Activated CD4-positive, alpha-beta memory T cell treated with anti-CD3 and anti-CD28 coated beads, Interleukin-2, amount 10 ng/mL, durations not matched to agents 7 days and 5 days (primary cell): ENCODE measurements around the gene AAMP. TPM values are rescaled to one million over a fixed set of nuclear protein-coding genes. Genes with fewer than 3 reads are reported as not detected.

Source experiments
- CTCF ChIA-PET: fragments of 350-600 bp; sonication (Branson Sonifier 250); formaldehyde crosslinking; loops from one replicate; lab custom pipeline; 2021; ENCODE audit warnings: antibody characterized with exemption, inconsistent platforms; lab: Charles Lee
- POLR2A ChIA-PET: fragments of 350-600 bp; sonication (Branson Sonifier 250); formaldehyde crosslinking; loops from one replicate; lab custom pipeline; 2021; ENCODE audit warnings: antibody characterized with exemption; lab: Charles Lee
- DNase-seq: peaks from one replicate; pipeline ENCODE4 v3.0.0-alpha.2; 2020
- H3K27ac Mint-ChIP-seq: one replicate; pipeline ENCODE4 v1.8.0; 2021; ENCODE audit warnings: mild to moderate bottlenecking, mixed read lengths
- H3K27me3 Mint-ChIP-seq: one replicate; pipeline ENCODE4 v1.8.0; 2021; ENCODE audit warnings: mixed read lengths
- H3K36me3 Mint-ChIP-seq: one replicate; pipeline ENCODE4 v1.8.0; 2021; ENCODE audit warnings: low read depth, mixed read lengths
- H3K4me1 Mint-ChIP-seq: one replicate; pipeline ENCODE4 v1.8.0; 2021; ENCODE audit warnings: mixed read lengths
- H3K4me3 Mint-ChIP-seq: one replicate; pipeline ENCODE4 v1.8.0; 2021; ENCODE audit warnings: mild to moderate bottlenecking, mixed read lengths
- H3K9me3 Mint-ChIP-seq: one replicate; pipeline ENCODE4 v1.8.0; 2021; ENCODE audit warnings: mixed read lengths
- total RNA-seq, 2 experiments: library from RNA; stranded (reverse); gene quantifications; one replicate each; pipeline ENCODE4 v1.2.3, GENCODE V29; 2021

The AAMP gene
- total RNA-seq, 2 experiments from 2014 or later = 44.2 to 46.8 TPM

DNA sequence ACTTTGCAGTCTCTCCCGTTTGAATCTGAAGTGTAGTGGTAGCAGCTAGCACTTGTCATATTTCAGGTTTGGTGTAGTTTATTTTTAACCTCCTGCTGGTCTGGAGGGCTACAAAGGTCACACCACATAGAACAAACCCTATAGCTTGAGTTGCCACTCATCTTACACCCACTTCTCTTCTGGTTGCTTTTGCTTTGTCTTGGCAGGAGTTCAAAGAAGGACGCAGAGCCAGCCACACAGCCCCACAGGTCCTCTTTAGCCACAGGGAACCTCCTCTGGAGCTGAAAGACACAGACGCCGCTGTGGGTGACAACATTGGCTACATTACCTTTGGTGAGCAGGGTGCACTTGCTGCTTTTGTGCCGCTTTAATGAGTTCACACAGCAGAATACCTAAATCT, 24.7 kb downstream of the AAMP start:
- H3K4me1 Mint-ChIP-seq = peaks cover 17% of the 10 kb centered on the region
- CTCF ChIA-PET = interaction anchor here (1.3 to 1.7 kb wide), 2 partner anchors 12 kb away, joined by 4 to 9 read pairs; no protein-coding TSS in a partner anchor
- no peak for DNase-seq
- no peaks in the 10 kb centered on the region for H3K9me3 Mint-ChIP-seq
- POLR2A ChIA-PET = interaction anchor here (0.8 to 6.0 kb wide), 5 partner anchors 10 to 25 kb away, joined by 3 to 46 read pairs (median 7); partner anchors contain the start of genes AAMP and PNKD
- H3K27ac Mint-ChIP-seq = no peak overlapping the region
- H3K4me3 Mint-ChIP-seq = no peak overlapping the region
- peaks cover 95% of the 10 kb centered on the region for H3K36me3 Mint-ChIP-seq
- no peaks in the 10 kb centered on the region for H3K27me3 Mint-ChIP-seq

DNA sequence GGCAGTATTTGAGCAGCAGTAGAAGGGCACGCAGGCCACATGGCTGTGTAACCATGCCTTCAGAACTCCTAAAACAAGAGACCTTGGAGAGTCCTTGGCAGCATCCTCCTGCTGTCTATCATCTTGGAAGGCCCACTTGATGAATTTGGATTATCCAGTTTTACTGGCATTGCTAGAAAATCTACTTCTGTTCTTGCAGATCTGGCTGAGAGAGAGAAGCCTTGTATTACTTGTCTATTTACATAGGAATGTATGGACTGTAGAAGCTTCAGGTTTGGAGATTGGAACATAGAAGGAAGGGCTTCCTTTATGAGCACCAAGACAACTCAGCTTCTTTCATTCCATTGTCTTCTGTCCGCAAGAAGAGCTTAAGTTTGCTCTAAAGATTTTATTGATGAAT, 25.3 kb downstream of the AAMP start:
- no peak overlapping the region for H3K27ac Mint-ChIP-seq
- no peaks in the 10 kb centered on the region for H3K27me3 Mint-ChIP-seq
- H3K4me3 Mint-ChIP-seq = no peak overlapping the region
- POLR2A ChIA-PET = interaction anchor here (0.8 to 6.0 kb wide), 6 partner anchors 9 to 25 kb away, joined by 3 to 46 read pairs (median 6); partner anchors contain the start of genes AAMP and PNKD
- peaks cover 14% of the 10 kb centered on the region for H3K4me1 Mint-ChIP-seq
- no peaks in the 10 kb centered on the region for H3K9me3 Mint-ChIP-seq
- DNase-seq = no peak
- peaks cover 95% of the 10 kb centered on the region for H3K36me3 Mint-ChIP-seq
- CTCF ChIA-PET = interaction anchor here (1.2 to 1.7 kb wide), 2 partner anchors 13 to 15 kb away, joined by 5 to 9 read pairs; no protein-coding TSS in a partner anchor

DNA sequence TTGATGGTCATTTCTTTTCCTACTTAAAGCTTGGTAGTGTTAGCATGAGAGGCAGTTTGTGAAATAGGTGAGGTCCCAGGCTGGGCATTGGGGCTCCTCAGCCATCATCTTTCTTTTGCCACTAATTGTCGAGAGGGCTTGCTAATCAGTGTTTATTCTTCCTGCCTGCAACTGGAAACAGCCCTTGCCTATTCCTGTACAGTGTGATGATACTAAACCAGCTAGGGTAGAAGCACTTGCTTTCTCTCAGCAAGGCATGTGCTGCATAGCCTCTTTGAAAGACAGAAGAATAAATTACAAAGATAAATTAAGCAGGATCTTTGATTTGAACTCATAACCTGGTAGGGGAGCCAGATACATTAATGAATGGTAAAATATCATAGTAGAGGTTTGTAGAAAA, 25.7 kb downstream of the AAMP start:
- no peak overlapping the region for H3K4me3 Mint-ChIP-seq
- CTCF ChIA-PET = interaction anchor here (1.2 to 1.7 kb wide), 2 partner anchors 13 to 15 kb away, joined by 5 to 9 read pairs; no protein-coding TSS in a partner anchor
- POLR2A ChIA-PET = interaction anchor here (0.8 to 6.0 kb wide), 4 partner anchors 8 to 13 kb away, joined by 3 to 46 read pairs (median 6); no protein-coding TSS in a partner anchor
- no peak for DNase-seq
- H3K27me3 Mint-ChIP-seq = no peaks in the 10 kb centered on the region
- peak overlapping the region; percentile 1 for H3K27ac Mint-ChIP-seq
- H3K36me3 Mint-ChIP-seq = peaks cover 95% of the 10 kb centered on the region
- peaks cover 14% of the 10 kb centered on the region for H3K4me1 Mint-ChIP-seq
- H3K9me3 Mint-ChIP-seq = no peaks in the 10 kb centered on the region

DNA sequence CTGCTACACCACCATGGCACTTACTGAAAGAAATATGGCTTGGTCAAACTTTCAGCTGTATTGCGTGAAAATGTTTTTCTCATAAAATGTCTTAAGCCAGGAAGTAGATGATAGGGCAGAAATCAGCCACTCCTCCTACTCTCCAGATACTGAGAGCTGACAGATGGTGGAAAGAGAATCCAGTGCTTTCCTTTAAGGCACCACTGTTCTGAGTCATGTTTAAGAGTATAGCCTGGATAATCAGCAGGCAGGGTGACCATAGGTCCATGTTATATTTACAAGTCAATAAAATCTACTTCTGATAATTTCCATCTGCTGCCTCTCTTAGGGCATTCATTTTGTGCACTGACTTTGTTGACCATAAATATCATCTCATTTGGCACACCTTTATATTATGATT, 31.1 kb downstream of the AAMP start:
- H3K9me3 Mint-ChIP-seq = no peaks in the 10 kb centered on the region
- H3K36me3 Mint-ChIP-seq = peaks cover 94% of the 10 kb centered on the region
- H3K4me3 Mint-ChIP-seq = no peak overlapping the region
- peaks cover 21% of the 10 kb centered on the region for H3K4me1 Mint-ChIP-seq
- ChIA-PET CTCF (interaction anchor here (1.5 kb wide), 1 partner anchor 10 kb away, joined by 5 read pairs; no protein-coding TSS in a partner anchor), POLR2A (interaction anchor here (1.1 to 2.7 kb wide), 5 partner anchors 8 to 17 kb away, joined by 3 to 7 read pairs (median 4); no protein-coding TSS in a partner anchor)
- H3K27me3 Mint-ChIP-seq = no peaks in the 10 kb centered on the region
- DNase-seq = no peak
- H3K27ac Mint-ChIP-seq = no peak overlapping the region

DNA sequence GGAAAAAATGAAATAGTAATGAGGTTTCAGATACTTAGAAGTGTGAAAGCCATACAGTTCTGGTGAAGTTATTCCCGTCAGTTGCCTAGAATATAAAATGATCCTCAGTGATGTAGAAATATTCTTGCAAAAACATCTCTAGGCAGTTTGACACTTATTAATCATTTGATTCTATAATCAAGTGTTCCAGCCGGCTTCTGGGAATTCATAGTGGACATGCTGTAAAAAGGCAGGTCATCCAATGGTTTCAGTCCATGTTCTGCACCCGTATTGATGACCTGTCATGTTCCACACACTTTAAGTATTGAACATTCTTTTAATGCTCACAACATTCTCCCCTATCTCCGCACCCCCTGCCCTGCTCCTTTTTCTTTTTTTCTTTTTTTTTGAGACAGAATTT, 33.1 kb downstream of the AAMP start:
- ChIA-PET POLR2A (interaction anchor here (0.8 to 4.1 kb wide), 3 partner anchors 7 to 15 kb away, joined by 3 to 14 read pairs (median 7); no protein-coding TSS in a partner anchor), CTCF (no interaction called here)
- peaks cover 28% of the 10 kb centered on the region for H3K4me1 Mint-ChIP-seq

DNA sequence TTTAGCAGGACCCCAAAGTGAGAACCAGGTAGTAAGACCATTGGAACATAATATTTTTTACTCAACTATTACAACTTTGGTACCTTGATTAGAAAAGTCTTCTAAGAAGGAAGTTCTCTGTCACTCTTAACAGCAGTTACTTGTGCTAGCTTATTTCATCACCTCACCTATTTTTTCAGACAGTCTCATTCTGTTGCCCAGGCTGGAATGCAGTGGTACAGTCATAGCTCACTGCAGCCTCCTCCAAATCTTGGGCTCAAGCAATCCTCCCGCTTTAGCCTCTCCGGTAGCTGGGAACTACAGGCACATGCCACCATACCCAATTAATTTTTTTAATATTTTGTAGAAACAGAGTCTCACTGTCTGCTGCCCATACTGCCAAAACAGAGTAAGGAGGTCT, 34.9 kb downstream of the AAMP start:
- no peaks in the 10 kb centered on the region for H3K27me3 Mint-ChIP-seq
- no peak for DNase-seq
- H3K36me3 Mint-ChIP-seq = peaks cover 92% of the 10 kb centered on the region
- CTCF ChIA-PET = interaction anchor here (0.7 to 2.6 kb wide), 3 partner anchors 10 to 49 kb away, joined by 3 to 9 read pairs (median 4); no protein-coding TSS in a partner anchor
- no peak overlapping the region for H3K4me3 Mint-ChIP-seq
- POLR2A ChIA-PET = interaction anchor here (0.8 to 11.0 kb wide), 4 partner anchors 11 to 20 kb away, joined by 3 to 260 read pairs (median 10); partner anchors contain the start of gene ARPC2
- peaks cover 37% of the 10 kb centered on the region for H3K4me1 Mint-ChIP-seq
- peak overlapping the region; percentile 12 for H3K27ac Mint-ChIP-seq
- no peaks in the 10 kb centered on the region for H3K9me3 Mint-ChIP-seq

More for the DNA sequence above, 33.1 kb downstream of the AAMP start:
- no peaks in the 10 kb centered on the region for H3K27me3 Mint-ChIP-seq
- H3K27ac Mint-ChIP-seq = no peak overlapping the region
- DNase-seq = no peak
- peaks cover 93% of the 10 kb centered on the region for H3K36me3 Mint-ChIP-seq
- H3K4me3 Mint-ChIP-seq = no peak overlapping the region
- no peaks in the 10 kb centered on the region for H3K9me3 Mint-ChIP-seq

DNA sequence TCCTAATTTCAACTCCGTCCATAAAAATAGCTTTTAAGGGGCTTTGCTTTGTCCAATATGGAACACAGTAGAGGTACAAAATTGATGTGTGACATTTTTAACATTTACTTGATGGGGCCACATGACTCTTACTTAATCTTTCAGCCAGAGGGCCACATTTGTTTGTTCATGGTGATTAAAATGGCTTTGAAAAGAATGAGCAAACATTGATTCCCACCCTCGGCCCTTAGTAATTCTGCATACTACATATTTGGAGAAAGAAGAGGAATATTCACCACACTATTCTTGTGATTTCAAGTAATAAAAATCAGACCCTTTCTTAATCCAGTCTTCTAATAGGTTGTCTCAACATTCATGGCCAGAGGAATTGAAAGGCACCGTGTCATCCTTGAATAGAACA, 35.4 kb downstream of the AAMP start:
- H3K9me3 Mint-ChIP-seq = no peaks in the 10 kb centered on the region
- H3K27ac Mint-ChIP-seq = peak overlapping the region; percentile 10
- ChIA-PET CTCF (interaction anchor here (0.7 to 2.6 kb wide), 4 partner anchors 9 to 49 kb away, joined by 3 to 9 read pairs (median 4); no protein-coding TSS in a partner anchor), POLR2A (interaction anchor here (0.8 to 11.0 kb wide), 5 partner anchors 9 to 20 kb away, joined by 3 to 260 read pairs (median 5); partner anchors contain the start of gene ARPC2)
- peaks cover 40% of the 10 kb centered on the region for H3K4me1 Mint-ChIP-seq
- no peaks in the 10 kb centered on the region for H3K27me3 Mint-ChIP-seq
- H3K36me3 Mint-ChIP-seq = peaks cover 89% of the 10 kb centered on the region
- no peak for DNase-seq
- no peak overlapping the region for H3K4me3 Mint-ChIP-seq

DNA sequence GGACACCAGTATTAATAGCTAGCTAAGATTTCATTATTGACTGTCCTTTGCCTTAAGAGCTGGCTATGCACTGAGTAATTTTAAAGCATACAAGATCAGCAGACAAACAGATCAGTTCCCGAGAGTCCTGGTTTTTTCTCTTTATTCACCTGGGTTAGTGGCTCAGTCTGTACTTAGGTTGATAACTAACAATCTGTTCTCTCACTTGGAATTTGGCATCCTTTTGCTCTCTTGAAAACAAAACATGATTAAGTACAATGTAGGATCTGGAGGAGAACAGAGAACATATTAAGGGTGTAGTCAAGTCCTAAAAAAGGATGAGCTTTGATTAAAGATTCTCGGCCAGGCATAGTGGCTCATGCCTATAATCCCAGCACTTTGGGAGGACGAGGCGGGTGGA, 36.4 kb downstream of the AAMP start:
- Mint-ChIP-seq H3K36me3 (peaks cover 87% of the 10 kb centered on the region), H3K9me3 (no peaks in the 10 kb centered on the region), H3K27me3 (no peaks in the 10 kb centered on the region), H3K4me3 (no peak overlapping the region), H3K4me1 (peaks cover 46% of the 10 kb centered on the region), H3K27ac (peak overlapping the region; percentile 29)
- POLR2A ChIA-PET = interaction anchor here (0.9 to 11.0 kb wide), 5 partner anchors 8 to 15 kb away, joined by 3 to 260 read pairs (median 5); partner anchors contain the start of gene ARPC2
- no peak for DNase-seq
- CTCF ChIA-PET = interaction anchor here (1.2 to 2.6 kb wide), 4 partner anchors 9 to 24 kb away, joined by 3 to 9 read pairs (median 4); no protein-coding TSS in a partner anchor

DNA sequence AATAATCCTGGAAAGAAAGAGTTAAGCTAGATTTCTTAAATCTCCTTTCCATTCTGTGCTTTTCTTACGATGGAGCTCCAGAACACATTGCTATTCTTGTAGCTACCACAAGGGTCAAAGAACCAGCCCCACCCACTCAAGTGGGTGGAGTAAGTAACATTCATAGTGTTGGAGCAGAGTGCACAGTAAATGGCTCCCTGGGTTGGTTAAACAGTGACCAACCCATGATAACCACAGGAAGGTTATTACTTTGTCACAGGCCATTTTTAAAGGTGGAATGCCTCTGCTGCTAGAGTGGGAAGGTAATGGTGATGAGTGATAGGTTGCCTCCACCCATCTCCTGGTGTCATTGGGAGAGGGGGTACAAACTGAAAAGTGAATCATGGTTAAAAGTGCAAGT, 39.1 kb downstream of the AAMP start:
- DNase-seq = peak; percentile 56
- no peaks in the 10 kb centered on the region for H3K27me3 Mint-ChIP-seq
- no peaks in the 10 kb centered on the region for H3K9me3 Mint-ChIP-seq
- peaks cover 89% of the 10 kb centered on the region for H3K36me3 Mint-ChIP-seq
- peaks cover 70% of the 10 kb centered on the region for H3K4me1 Mint-ChIP-seq
- peak overlapping the region; percentile 48 for H3K4me3 Mint-ChIP-seq
- peak overlapping the region; percentile 86 for H3K27ac Mint-ChIP-seq
- CTCF ChIA-PET = interaction anchor here (0.6 to 4.6 kb wide), 14 partner anchors 10 to 341 kb away, joined by 3 to 62 read pairs (median 5); partner anchors contain the start of genes AAMP, ARPC2, CXCR1 and PNKD
- POLR2A ChIA-PET = interaction anchor here (0.8 to 11.0 kb wide), 13 partner anchors 11 to 1017 kb away, joined by 3 to 260 read pairs (median 7); partner anchors contain the start of gene ARPC2

DNA sequence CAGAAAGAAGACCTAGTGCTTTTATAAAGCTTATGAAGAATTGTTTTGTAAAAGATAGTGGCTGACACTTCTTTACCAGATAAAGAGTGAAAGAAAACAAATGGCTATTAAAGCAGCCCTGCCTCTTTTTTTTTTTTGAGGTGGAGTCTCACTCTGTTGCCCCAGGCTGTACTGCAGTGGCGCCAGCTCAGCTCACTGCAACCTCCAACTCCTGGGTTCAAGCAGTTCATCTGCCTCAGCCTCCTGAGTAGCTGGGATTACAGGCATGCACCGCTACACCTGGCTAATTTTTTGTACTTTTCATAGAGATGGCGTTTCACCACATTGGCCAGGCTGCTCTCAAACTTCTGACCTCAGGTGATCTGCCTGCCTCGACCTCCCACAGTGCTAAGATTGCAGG, 40.1 kb downstream of the AAMP start:
- H3K4me1 Mint-ChIP-seq = peaks cover 80% of the 10 kb centered on the region
- H3K4me3 Mint-ChIP-seq = peak overlapping the region; percentile 48
- no peaks in the 10 kb centered on the region for H3K27me3 Mint-ChIP-seq
- peak overlapping the region; percentile 86 for H3K27ac Mint-ChIP-seq
- H3K9me3 Mint-ChIP-seq = no peaks in the 10 kb centered on the region
- DNase-seq = peak; percentile 58
- CTCF ChIA-PET = interaction anchor here (0.7 to 4.6 kb wide), 17 partner anchors 8 to 480 kb away, joined by 3 to 62 read pairs (median 5); partner anchors contain the start of genes AAMP, ARPC2 and PNKD
- POLR2A ChIA-PET = interaction anchor here (0.9 to 11.0 kb wide), 18 partner anchors 8 to 1018 kb away, joined by 3 to 260 read pairs (median 6); partner anchors contain the start of genes AAMP, ARPC2, BCS1L and CTDSP1
- H3K36me3 Mint-ChIP-seq = peaks cover 89% of the 10 kb centered on the region

DNA sequence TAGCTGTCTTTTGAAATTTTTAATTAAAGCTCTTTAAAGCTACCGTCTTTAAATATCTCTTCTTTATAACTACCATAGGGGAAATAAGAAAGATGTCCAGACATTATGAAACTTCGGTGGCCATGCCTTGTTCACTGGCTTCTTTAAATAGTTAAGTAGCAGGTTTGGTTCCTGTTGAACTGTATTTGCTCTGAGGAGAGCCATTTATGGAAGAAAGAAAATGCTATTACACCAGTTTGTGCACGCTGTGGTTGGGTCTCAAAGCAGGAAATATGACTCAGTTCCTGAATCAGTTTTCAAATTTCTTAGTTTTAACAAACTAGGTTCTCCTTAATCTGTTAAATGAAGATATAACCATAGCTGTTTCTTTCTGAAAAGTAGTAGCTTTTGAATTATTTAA, 40.7 kb downstream of the AAMP start:
- H3K9me3 Mint-ChIP-seq = no peaks in the 10 kb centered on the region
- POLR2A ChIA-PET = interaction anchor here (0.9 to 11.0 kb wide), 16 partner anchors 9 to 430 kb away, joined by 3 to 260 read pairs (median 8); partner anchors contain the start of genes AAMP, ARPC2, BCS1L and CTDSP1
- CTCF ChIA-PET = interaction anchor here (0.9 to 4.6 kb wide), 18 partner anchors 8 to 481 kb away, joined by 3 to 62 read pairs (median 5); partner anchors contain the start of genes AAMP, ARPC2 and PNKD
- peak overlapping the region; percentile 33 for H3K4me3 Mint-ChIP-seq
- peak overlapping the region; percentile 86 for H3K27ac Mint-ChIP-seq
- peak; percentile 63 for DNase-seq
- H3K36me3 Mint-ChIP-seq = peaks cover 89% of the 10 kb centered on the region
- H3K27me3 Mint-ChIP-seq = no peaks in the 10 kb centered on the region
- peaks cover 82% of the 10 kb centered on the region for H3K4me1 Mint-ChIP-seq

DNA sequence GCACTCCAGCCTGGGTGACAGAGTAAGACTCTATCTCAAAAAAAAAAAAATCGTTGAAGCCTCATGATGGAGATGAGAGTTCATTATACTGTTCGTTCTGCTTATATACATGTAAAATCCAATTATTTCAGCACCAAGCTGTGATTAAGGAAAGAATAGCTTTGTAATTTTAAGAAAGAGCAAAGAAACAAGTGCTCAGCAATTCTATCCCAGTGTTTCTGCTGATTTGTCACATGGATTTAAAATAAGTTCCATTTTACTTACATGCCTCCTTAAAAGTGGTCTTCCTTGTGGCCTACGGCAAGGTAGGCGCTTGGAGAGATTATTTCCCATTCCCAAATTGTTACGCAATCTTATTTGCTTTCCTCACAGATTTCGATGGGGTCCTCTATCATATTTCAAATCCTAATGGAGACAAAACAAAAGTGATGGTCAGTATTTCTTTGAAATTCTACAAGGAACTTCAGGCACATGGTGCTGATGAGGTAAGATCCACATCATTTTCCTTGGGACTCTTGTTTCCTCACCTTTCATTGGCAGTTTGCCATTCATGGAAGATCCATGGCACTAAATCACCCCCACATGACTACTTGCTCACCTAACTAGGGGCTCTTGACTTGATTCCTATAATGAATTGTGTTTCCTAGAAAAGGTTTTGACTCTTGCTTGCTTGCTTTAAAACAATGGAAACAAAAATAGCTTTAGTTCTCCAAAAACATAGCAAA, 41.4 kb downstream of the AAMP start:
- H3K9me3 Mint-ChIP-seq = no peaks in the 10 kb centered on the region
- peaks cover 89% of the 10 kb centered on the region for H3K36me3 Mint-ChIP-seq
- POLR2A ChIA-PET = interaction anchor here (1.1 to 11.0 kb wide), 13 partner anchors 9 to 172 kb away, joined by 3 to 260 read pairs (median 9); partner anchors contain the start of genes AAMP, ARPC2, CTDSP1 and PNKD
- DNase-seq = no peak
- peak overlapping the region; percentile 33 for H3K4me3 Mint-ChIP-seq
- peak overlapping the region; percentile 86 for H3K27ac Mint-ChIP-seq
- CTCF ChIA-PET = interaction anchor here (0.8 to 4.6 kb wide), 15 partner anchors 8 to 167 kb away, joined by 3 to 62 read pairs (median 5); partner anchors contain the start of genes ARPC2 and CATIP
- peaks cover 84% of the 10 kb centered on the region for H3K4me1 Mint-ChIP-seq
- no peaks in the 10 kb centered on the region for H3K27me3 Mint-ChIP-seq
